ENCODE data around the gene SLC16A9.
"Not testable (repeated sequence)": the region's sequence is repeated elsewhere in the genome, so short reads cannot be mapped to it uniquely, and the experiment has no call there.

SLC16A9 gene, protein sequence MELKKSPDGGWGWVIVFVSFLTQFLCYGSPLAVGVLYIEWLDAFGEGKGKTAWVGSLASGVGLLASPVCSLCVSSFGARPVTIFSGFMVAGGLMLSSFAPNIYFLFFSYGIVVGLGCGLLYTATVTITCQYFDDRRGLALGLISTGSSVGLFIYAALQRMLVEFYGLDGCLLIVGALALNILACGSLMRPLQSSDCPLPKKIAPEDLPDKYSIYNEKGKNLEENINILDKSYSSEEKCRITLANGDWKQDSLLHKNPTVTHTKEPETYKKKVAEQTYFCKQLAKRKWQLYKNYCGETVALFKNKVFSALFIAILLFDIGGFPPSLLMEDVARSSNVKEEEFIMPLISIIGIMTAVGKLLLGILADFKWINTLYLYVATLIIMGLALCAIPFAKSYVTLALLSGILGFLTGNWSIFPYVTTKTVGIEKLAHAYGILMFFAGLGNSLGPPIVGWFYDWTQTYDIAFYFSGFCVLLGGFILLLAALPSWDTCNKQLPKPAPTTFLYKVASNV

DNA sequence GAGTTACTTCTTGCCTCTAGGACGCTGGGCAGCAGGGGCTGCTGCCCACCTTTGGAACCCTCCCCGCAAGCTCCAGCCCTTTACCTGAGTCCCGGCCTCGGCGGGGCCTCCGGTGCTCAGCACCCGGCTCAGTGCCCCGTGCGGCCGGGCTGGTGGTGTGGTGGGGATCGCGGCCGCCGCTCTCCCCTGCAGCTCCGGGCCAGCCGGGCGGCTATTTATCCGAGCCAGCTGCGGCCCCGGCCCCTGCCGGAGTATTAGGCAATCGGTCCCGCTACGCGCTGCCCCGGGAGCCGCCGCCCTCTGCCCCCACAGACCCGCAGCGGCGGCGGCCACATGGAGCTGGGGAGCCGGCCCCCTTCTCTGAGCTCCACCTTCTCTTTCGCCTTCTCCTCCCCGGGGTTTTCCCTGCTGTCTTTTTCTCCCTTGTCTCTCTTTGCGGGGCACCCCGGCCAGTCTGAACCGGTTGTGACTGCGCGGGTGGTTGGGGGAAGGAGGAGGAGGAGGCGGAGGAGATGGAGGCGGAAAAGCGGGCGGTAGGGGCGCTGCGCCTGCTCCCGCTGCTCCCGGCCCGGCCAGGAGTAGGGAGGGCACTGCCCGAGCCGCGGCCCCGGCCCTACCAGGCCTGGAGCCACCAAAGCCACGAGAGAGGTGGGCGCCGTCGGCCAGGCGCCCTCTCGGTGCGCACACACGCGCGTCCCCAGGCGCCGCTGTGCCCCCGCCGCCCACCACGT lies at the start of gene SLC16A9:
TSS of gene SLC16A9 (minus strand) at position 456 of the 731 bp plus-strand sequence. CDS start 25,559 bp downstream, outside the sequence.
- peak; percentile 30 for DNase-seq (ENCODE audit: low read depth)

DNA sequence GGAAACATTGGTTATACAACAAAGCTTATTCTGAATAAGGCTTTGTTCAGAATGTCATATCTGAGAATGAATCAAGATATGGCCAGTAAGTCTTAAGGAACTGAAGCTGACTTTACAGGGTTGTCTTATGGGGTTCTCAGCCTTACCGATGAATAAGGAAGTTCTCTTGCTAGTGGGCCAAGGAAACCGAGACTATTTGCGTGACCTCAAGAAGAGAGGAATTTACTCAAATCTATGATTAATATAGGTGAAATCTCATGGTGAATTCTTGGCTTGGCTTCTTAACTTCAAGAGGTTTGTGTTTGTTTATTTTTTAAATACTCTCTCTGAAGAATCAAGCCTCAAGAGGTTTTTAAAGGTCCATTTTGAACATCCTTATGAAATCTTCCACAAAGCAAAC lies 48.3 kb upstream of the SLC16A9 start:
- no peak for DNase-seq (ENCODE audit: low read depth)

DNA sequence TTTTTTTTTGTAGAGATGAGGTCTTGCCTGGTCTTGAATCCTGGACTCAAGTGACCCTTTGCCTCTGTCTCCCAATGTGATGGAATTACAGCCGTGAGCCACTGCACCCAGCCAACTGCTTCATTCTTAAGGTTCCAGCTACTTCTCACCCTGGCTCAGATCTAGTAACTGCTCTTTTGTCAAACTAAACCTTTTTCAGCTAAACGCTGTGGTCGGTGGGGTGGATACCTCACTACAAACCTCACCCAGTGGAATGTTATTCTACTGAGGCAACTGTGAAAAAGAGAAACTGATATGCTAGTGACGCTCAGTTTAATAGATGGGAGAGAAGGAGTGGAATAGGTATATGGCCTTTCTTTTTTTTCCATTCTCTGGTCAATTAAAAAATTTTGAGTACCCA lies 45.3 kb upstream of the SLC16A9 start:
- no peak for DNase-seq (ENCODE audit: low read depth)

DNA sequence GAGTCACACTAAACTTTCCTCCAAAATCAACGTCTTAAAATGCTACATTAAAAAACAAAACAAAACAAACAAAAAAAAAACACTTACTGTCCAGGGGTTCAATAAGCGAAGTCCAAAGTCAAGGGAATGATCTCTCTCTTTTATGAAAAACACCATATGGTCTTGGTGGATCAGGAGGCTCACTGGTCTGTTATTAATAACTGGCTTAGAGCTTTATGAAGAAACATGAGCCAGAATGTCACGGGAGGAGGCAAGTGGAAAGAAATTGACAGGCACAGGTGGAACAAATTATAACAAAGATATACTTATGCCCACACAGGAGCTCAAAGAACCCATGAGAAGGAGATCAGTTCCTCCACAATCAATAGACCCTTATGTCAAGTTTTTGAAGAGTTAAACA lies 43.6 kb upstream of the SLC16A9 start, which contains the start of gene MRLN:
TSS of gene MRLN (minus strand) at position 189 of the 400 bp plus-strand sequence.
- DNase-seq (ENCODE audit: low read depth) = no peak

- DNase-seq (ENCODE audit: low read depth) = no peak
Measured at GRCh38 chr10:59752278-59752940, 42.8 kb upstream of the SLC16A9 start.

DNA sequence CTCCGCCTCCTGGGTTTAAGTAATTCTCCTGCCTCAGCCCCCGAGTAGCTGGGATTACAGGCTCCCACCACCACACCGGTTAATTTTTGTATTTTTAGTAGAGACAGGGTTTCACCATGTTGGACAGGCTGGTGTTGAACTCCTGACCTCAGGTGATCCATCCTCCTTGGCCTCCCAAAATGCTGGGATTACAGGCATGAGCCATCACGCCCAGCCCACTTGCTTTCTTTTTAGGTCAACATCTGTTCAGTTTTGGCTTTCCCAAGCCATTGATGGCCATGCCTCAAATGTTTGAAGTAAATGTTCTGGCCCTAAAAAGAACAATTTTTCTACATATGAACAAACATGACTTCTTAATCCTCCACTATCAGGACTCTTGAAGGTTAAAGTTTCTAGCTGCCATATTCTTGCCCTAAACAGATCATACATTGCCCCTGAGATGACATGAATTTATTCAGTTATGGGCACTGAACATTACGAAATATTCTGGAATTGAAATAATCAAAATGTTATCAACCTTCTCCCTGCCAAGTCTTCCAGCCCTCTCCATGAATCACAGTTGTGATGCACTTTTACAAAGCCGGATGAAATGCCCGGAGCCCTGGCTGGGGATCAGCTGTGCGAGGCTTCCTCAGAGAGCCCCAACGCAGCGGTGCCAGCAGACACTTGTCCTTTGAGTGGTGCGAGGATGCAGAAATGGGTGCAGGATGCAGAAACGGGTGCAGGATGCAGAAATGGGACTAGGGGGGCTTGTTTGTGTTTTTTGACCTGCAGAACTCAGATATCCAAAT lies 40.7 kb upstream of the SLC16A9 start:
- DNase-seq (ENCODE audit: low read depth) = no peak

DNA sequence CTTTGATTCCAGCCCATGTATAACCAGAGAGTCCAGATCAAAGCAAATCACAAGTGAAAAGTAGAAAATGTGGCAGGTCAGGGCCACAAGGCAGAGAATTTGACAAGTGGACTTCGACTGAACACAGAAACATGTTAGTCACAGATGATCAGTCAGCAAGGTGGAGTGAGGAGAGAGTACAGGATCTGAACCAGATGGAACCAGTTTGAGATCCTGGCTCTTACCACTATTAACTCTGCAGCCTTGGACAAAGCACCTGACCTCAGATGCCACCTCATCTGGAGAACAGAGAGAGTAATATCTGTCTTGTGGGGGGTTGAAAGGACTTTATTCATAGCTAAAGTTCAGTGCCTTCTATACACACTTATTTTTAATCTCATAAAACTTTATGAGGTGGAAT lies 39.2 kb upstream of the SLC16A9 start:
- DNase-seq (ENCODE audit: low read depth) = no peak

DNA sequence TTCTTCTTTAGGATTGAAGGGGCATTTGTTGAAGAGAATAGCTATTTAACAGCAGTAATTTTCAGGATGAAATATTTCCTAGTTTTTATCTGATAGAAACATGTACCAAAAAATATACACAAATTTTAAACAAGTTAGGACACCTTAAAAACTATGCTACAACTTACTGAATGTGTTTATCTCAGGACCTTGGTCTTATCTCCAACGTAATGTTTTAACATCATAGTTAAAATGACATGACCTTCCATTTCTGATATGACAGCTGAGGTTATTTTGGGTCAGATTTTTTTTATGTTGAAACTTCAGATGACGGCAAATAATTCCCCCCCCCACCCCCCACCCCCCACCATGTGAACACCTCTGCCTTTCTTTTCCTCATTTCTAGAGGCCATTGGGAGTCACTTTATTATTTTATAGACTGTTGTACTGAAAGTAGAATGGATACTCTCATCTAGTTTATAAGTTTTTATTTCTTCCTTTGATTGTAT lies 35.6 kb upstream of the SLC16A9 start:
- no peak for DNase-seq (ENCODE audit: low read depth)

DNA sequence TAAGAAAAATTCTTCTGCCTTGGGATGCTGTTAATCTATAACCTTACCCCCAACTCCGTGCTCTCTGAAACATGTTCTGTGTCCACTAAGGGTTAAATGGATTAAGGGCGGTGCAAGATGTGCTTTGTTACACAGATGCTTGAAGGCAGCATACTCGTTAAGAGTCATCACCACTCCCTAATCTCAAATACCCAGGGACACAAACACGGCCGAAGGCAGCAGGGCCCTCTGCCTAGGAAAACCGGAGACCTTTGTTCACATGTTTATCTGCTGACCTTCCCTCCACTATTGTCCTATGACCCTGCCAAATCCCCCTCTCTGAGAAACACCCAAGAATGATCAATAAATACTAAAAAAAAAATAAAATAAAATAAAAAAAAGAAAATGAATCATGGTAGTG lies 35.1 kb upstream of the SLC16A9 start:
- not testable (repeated sequence) for DNase-seq (ENCODE audit: low read depth)

DNA sequence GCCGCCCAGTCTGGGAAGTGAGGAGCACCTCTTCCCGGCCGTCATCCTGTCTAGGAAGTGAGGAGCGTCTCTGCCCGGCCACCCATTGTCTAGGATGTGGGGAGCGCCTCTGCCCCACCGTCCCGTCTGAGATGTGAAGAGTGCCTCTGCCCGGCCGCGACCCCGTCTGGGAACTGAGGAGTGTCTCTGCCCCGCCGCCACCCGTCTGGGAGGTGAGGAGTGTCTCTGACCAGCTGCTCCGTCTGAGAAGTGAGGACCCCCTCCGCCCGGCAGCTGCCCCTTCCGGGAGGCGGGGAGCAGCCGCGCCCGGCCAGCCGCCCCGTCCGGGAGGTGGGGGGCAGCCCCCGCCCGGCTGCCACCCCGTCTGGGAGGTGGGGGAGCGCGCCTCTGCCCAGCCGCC lies 34.5 kb upstream of the SLC16A9 start:
- not testable (repeated sequence) for DNase-seq (ENCODE audit: low read depth)

GRCh38 chr10:59741583-59741982 lies 31.9 kb upstream of the SLC16A9 start:
- DNase-seq (ENCODE audit: low read depth) = no peak

- DNase-seq (ENCODE audit: low read depth) = no peak
Measured at GRCh38 chr10:59741048-59741447, 31.4 kb upstream of the SLC16A9 start.

- no peak for DNase-seq (ENCODE audit: low read depth)
Measured at GRCh38 chr10:59736749-59737148, 27.1 kb upstream of the SLC16A9 start.

DNA sequence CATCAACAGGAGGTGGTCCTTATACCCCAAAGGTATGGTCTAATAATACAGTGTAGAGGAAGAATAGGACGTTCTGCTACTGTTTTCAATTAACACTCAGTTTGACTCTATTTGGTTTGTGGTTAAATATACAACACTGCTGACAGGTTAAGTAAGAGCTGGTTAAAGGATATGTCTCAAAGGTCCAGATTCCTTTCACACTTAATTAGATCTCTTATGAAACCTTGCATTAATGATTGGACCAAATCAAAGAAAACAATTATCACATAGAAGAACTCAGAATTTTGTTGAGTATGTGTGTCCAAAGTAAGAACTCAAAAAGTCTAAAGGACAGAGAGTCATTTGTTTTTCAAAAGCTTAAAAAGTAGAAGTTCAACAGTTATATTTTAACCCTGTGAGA lies 25.6 kb upstream of the SLC16A9 start:
- DNase-seq (ENCODE audit: low read depth) = no peak

DNA sequence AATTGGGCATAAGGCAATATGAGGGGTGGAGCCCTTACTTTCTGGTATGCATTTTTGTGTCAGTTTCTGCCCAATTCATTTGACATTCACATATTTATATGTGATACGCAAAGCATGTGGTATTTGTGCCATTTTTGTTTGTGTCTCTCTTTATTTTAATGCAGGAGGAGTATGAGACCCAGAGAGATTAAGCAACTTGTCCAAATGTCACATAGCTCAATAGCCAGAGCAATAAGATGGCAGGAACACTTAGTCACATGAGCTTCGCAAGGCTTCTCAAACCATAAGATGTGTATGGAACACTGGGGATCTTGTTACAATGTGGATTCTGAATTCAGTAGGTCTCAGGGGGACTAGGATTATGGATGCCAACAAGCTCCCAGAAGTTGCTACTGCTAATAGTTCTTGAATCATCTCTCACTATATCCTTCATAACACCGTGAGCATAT lies 24.4 kb upstream of the SLC16A9 start:
- no peak for DNase-seq (ENCODE audit: low read depth)

GRCh38 chr10:59733321-59734013 lies 23.8 kb upstream of the SLC16A9 start:
- DNase-seq (ENCODE audit: low read depth) = not testable (repeated sequence)

DNA sequence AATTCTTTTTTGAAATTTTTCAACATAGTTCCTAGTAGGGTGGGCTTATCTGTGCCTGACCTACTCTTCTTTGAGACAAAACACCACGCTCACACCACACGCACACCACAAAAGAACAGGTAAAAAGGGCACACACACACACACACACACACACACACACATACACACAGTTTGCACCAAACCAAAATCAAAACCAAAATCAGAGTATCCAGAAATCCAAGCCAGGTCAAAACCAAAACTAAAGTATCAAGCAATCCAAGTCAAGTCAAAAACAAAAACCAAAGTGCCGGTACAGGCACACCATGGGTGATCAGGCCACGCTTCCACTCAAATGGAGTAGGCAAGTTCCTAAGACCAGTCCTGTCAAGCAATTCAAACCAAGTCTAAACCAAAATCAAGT lies 23.2 kb upstream of the SLC16A9 start:
- not testable (repeated sequence) for DNase-seq (ENCODE audit: low read depth)

- DNase-seq (ENCODE audit: low read depth) = not testable (repeated sequence)
Measured at GRCh38 chr10:59729167-59729566, 19.5 kb upstream of the SLC16A9 start.

DNA sequence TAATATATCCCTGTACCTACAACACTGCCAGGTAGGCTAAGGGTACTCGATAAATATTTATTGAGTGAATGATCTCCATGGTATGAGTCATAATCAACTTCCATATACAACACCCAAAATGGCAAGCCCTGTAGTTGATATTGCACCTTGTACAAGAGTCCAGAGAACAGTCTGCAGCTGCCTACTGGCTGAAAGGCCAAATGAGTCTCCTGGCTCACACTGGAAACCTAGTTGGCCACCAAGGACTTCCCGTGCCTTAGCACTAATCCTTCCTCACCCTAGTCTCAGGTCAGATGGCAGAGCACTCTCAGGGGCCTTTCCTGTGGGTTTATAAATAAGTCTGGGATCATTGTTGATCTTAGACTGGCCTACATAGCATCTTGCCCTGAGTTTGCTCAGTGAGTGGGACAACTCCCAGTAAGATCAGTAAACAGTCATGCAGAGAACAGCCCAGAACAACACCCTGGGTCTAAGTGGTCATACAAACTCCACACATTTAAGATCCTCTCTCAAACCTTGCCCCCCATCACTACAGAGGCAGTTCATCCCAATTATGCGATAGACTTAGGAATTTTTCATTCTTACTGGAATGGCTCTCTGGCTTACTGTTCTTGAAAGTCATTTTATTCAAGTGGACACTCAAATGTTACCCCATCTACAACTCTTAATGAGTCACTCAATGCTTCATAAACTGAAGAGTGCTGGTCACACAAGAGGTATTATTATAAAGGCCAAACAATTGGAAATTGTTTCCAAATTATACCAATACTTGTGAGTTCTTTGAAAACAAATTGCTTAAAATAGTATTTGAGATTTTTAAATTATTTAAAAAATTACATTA lies 14.7 kb upstream of the SLC16A9 start:
- DNase-seq (ENCODE audit: low read depth) = no peak

DNA sequence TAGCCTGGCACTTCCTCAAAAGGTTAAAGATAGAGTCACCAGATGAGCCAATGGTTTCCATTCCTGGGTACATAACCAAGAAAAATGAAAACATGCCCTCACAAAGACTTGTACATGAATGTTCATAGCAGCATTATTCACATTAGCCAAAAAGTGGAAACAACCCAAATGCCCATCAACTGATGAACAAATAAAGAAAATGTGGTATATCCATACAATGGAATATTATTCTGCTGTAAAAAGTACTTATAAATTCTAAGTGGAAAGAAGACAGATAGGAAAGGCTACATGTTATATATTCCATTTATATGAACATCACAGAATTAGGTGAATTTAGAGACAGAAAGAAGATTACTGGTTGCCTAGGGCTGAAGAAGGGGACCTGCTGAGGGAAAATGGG lies 10.7 kb upstream of the SLC16A9 start:
- no peak for DNase-seq (ENCODE audit: low read depth)
